ENCODE measurements around the gene SYNE3. TPM values are rescaled to one million over a fixed set of nuclear protein-coding genes. Genes with fewer than 3 reads are reported as not detected.

SYNE3 gene
- total RNA-seq, 2 donors from 2014 or later: 8.2 to 13.2 TPM

DNA sequence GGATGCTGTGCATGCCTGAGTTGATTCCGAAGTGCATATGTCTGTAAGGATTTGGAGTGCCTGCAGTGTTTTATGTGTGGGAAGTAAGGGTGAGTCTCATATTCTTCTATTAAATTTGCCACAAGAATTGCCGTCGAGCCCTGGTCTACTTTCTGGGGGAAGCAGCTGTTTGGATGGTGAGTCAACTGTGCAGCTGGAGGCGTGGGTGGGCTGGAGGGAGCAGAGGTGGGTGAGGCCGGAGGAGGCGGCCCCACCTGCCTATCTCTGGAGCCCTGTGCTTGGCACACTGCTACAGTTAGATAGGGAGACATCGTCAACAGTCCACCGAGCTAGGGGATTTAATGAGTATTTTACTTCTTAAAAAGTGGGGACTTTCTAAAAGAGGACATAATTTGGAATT is 28.1 kb upstream of the SYNE3 start:
- H3K36me3 ChIP-seq: peaks cover 10% of the 10 kb centered on the region
- no peak overlapping the region for H3K27ac ChIP-seq
- no peak for DNase-seq (ENCODE audit: low spot score)
- H3K4me3 ChIP-seq: no peak overlapping the region
- H3K4me1 ChIP-seq: peaks cover 0 to 14% of the 10 kb centered on the region in 2 donors
- no peaks in the 10 kb centered on the region for H3K9me3 ChIP-seq
- H3K27me3 ChIP-seq: no peaks in the 10 kb centered on the region
- TF ChIP-seq, protein P1, sequence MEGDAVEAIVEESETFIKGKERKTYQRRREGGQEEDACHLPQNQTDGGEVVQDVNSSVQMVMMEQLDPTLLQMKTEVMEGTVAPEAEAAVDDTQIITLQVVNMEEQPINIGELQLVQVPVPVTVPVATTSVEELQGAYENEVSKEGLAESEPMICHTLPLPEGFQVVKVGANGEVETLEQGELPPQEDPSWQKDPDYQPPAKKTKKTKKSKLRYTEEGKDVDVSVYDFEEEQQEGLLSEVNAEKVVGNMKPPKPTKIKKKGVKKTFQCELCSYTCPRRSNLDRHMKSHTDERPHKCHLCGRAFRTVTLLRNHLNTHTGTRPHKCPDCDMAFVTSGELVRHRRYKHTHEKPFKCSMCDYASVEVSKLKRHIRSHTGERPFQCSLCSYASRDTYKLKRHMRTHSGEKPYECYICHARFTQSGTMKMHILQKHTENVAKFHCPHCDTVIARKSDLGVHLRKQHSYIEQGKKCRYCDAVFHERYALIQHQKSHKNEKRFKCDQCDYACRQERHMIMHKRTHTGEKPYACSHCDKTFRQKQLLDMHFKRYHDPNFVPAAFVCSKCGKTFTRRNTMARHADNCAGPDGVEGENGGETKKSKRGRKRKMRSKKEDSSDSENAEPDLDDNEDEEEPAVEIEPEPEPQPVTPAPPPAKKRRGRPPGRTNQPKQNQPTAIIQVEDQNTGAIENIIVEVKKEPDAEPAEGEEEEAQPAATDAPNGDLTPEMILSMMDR (IDR thresholded peaks at IDR 0.05): no peak

DNA sequence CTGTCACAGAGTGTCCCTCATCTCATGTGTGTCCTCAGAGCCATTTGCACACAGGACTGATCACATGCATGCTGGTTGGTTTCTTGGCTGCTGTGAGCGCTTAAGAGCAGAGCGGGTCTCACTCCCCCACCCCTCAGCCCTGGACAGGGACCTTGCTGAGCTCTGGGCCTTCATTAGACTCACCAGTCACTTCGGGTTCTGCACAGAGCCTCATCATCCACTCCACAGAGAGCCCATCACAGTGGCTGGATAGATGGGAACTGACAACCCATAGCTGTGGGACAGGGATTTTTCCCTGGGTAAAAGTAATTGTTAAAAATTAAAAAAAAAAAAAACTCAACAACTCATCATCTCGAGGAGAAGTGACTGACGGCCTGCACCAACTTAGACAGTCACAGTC is 26.6 kb upstream of the SYNE3 start:
- TF ChIP-seq, protein P1 (IDR thresholded peaks at IDR 0.05): no peak
- Histone ChIP-seq H3K27ac (no peak overlapping the region), H3K9me3 (no peaks in the 10 kb centered on the region), H3K4me1 (peaks cover 0 to 15% of the 10 kb centered on the region in 2 donors), H3K4me3 (no peak overlapping the region), H3K27me3 (no peaks in the 10 kb centered on the region), H3K36me3 (peaks cover 10% of the 10 kb centered on the region)
- DNase-seq (ENCODE audit: low spot score): no peak

DNA sequence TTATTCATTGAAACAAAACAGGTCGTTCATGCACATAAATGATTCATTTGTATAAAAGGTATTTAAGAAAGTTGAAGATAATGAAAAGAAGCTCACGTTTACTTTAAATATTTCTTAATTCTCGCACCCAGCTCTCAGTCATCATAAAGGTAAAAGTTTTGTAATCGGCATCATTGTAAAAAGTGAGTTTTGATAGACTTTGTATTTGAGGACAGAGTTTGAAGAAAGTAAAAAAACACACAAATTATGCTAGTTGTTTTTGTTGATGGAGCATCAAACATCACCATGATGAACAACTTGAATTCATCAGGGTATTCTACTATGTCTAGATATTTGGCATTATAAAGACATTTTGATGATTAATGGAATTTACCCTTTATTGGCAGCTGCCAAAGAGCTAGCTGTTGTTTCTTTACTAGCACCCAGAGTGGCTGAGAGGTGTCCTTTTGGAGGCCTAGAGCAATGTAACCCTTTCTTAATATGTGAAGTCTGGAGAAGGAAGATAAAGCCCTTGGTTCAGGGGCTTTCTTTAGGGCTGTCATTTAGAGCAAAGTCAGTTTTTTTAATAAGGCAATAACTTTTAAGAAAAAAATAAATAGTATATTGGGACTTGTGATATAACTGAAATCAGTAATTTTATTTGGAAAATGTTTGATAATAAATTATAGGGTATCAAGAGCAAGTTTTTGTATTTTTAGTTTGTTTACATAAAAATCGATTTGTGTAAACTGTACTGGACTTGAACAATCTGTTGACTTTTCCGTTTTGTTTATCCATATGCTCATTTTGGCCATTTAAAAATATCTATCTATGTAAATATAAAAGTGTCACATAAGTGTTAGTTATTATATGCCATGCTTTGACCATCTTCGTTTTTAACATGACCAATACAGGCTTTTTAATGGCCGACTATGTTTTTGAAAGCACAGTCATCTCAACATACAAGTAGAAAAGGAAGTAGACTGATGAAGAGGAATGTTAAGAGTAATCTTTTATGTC is 25.8 kb upstream of the SYNE3 start:
- Histone ChIP-seq H3K4me1 (peaks cover 0 to 19% of the 10 kb centered on the region in 2 donors), H3K9me3 (no peaks in the 10 kb centered on the region), H3K27ac (no peak overlapping the region), H3K27me3 (no peaks in the 10 kb centered on the region), H3K36me3 (peaks cover 10% of the 10 kb centered on the region), H3K4me3 (no peak overlapping the region)
- no peak for DNase-seq (ENCODE audit: low spot score)
- TF ChIP-seq, protein P1 (IDR thresholded peaks at IDR 0.05): no peak

DNA sequence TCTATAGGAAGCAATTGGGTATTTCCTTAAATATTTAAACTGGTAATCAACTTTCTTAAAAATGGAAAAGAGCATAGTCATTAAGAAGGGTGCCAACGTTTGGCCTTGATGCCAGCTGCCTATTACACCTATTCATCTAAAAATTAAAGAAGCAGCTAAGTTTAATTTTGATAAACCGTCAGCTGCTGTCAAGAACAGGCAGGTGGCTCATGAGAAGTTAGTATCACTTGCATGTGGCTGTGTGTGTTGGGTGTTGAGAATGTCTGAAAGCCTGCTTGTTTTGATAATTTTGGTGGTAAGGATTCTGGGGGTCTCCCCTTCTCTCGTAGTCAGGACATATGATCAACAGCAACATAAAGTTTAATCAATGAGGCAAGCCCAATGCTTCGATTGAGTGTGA is 24.9 kb upstream of the SYNE3 start:
- Histone ChIP-seq H3K36me3 (peaks cover 10% of the 10 kb centered on the region), H3K4me1 (peaks cover 0 to 28% of the 10 kb centered on the region in 2 donors), H3K27ac (no peak overlapping the region), H3K4me3 (no peak overlapping the region), H3K9me3 (no peaks in the 10 kb centered on the region), H3K27me3 (no peaks in the 10 kb centered on the region)
- TF ChIP-seq, protein P1 (IDR thresholded peaks at IDR 0.05): no peak
- DNase-seq (ENCODE audit: low spot score): no peak

DNA sequence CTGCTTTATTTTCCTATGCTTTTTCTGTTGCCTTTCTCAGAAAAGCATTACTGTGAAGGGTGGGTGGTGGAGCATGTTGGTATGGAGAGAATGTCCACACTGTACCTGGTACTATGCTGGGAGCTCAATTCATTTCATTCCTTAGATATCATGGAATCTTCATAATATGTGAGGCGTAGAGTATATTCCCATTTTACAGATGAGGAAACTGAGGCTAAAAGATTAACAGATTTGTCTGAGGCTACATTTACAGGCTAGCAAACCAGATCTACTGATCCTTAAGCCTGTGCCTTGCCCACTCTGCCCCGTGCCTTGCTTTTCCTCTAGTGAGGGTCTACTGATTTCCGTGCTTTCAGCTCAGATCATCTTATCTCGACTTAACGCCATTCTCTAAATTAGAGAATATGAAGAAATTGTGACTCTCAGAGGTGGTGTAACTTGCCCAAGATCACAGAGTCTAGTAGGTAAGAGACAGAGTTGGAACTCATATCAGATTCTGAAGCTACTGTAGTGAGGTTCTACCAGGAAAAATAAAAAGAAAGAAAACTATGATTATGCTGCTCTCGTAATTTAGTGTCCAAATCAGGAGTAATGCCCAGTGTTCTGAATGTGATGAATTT is 23.9 kb upstream of the SYNE3 start:
- TF ChIP-seq, protein P1 (IDR thresholded peaks at IDR 0.05): no peak
- H3K27ac ChIP-seq: no peak overlapping the region
- no peak overlapping the region for H3K4me3 ChIP-seq
- DNase-seq (ENCODE audit: low spot score): no peak
- no peaks in the 10 kb centered on the region for H3K9me3 ChIP-seq
- H3K4me1 ChIP-seq: peaks cover 0 to 38% of the 10 kb centered on the region in 2 donors
- no peaks in the 10 kb centered on the region for H3K27me3 ChIP-seq
- H3K36me3 ChIP-seq: peaks cover 10% of the 10 kb centered on the region

Measured in right atrium auricular region (tissue), 2 donors.